Body of pancreas (tissue), 4 donors: ENCODE measurements around the gene IL36A. TPM values are rescaled to one million over a fixed set of nuclear protein-coding genes. Genes with fewer than 3 reads are reported as not detected.

Source experiments
- ATAC-seq: fragments of 150-250 bp; one replicate; pipeline ENCODE4 v1.9.1; 2016
- DNase-seq, 4 donors: peaks; one replicate each; pipeline ENCODE4 v3.0.0-alpha.2; 2019
- H3K27ac ChIP-seq, 4 donors: fragments of 200-600 bp; sonication (generic); 1 replicate in 3 of 4; 2 replicates in 1 of 4; pipeline versions ENCODE4 v1.5.1 to v1.6.1; 2016 to 2019; ENCODE audit warnings: mild to moderate bottlenecking in 1 of 4, mixed read lengths in 1 of 4, moderate library complexity in 1 of 4
- H3K27me3 ChIP-seq, 2 donors: fragments of 200-600 bp; sonication (generic); one replicate each; pipeline ENCODE4 v1.6.0; 2016; ENCODE audit warnings: mild to moderate bottlenecking in 1 of 2
- H3K36me3 ChIP-seq, 2 donors: fragments of 200-600 bp; sonication (generic); replicated peaks in 1 of 2; 2 replicates each; pipeline ENCODE4 v1.5.1; 2016; ENCODE audit warnings: low read depth in 2 of 2; ENCODE audit not compliant: insufficient read depth in 1 of 2
- H3K4me1 ChIP-seq: fragments of 200-600 bp; sonication (generic); one replicate; pipeline ENCODE4 v1.6.0; 2016
- H3K4me3 ChIP-seq, 2 donors: fragments of 200-600 bp; sonication (generic); 1 replicate in 1 of 2; 2 replicates in 1 of 2; pipeline ENCODE4 v1.5.1; 2016 to 2019
- H3K9me3 ChIP-seq, 3 donors: fragments of 200-600 bp; sonication (generic); 1 replicate in 2 of 3; 2 replicates in 1 of 3; pipeline ENCODE4 v1.5.1; 2016
- POLR2A ChIP-seq, 3 donors: fragments of 450-650 bp; IDR thresholded peaks; one replicate each; pipeline ENCODE4 v1.6.1; 2016; ENCODE audit warnings: antibody characterized with exemption in 3 of 3, mild to moderate bottlenecking in 2 of 3
- WGBS, 2 donors: methylation state at CpG; one replicate each; pipeline ENCODE4 v1.1.5; 2017; 5-methylcytosine and 5-hydroxymethylcytosine counted together
- intact Hi-C: fragments of 100-400 bp; cut with DNase I; formaldehyde crosslinking; loops from one replicate; pipeline ENCODE4 v1.15.1; 2023
- total RNA-seq, 2 donors: library from RNA; depleted of rRNA; stranded (reverse); fragments of >200 nt; gene quantifications; one replicate each; pipeline ENCODE4 v1.1.0, GENCODE V29; 2016
- TF ChIP-seq, protein P1 (sequence below), 7 experiments: fragments of 450-650 bp in 4 of 7; fragments of 200-600 bp in 3 of 7; sonication (generic) in 3 of 7; IDR thresholded peaks; one replicate each; pipeline ENCODE4 v1.5.1; 2016 to 2019; ENCODE audit warnings: antibody characterized with exemption in 7 of 7

IL36A gene, protein sequence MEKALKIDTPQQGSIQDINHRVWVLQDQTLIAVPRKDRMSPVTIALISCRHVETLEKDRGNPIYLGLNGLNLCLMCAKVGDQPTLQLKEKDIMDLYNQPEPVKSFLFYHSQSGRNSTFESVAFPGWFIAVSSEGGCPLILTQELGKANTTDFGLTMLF
- total RNA-seq: not detected

DNA sequence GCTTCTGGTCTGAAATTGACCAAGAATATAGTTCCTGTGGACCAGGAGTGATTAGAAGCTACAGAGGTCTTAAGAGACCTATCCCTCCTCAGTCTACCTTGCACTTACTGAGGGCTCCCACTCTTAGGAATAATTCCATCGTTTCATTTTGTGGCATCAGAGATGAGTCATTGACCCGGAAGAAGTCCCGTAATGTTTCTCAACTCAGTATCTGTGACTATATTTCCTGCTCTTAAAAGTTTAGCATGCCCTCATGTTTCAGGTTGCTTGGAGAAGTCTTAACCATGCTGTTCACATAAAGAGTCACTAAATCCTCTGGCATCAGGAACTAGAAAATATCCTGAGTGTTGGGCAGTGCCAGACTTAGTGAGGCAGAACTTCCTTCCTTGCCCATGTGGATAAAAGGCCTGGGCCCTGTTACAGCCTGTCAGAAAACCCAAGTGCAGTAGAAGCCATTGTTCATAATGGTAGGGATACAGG, at the start of gene IL36A:
IL36A (plus strand) TSS at position 430 of the 480 bp plus-strand sequence. CDS start 413 bp downstream, outside the sequence.
- Histone ChIP-seq H3K9me3 (no peaks in the 10 kb centered on the region), H3K4me1 (no peaks in the 10 kb centered on the region), H3K36me3 (no peaks in the 10 kb centered on the region), H3K27ac (no peak within 1 kb of the TSS), H3K27me3 (no peaks in the 10 kb centered on the region), H3K4me3 (no peak within 1 kb of the TSS)
- WGBS, 2 donors: 67 to 78% methylated on average over 3 of the region's 3 CpGs
- no peak for DNase-seq
- intact Hi-C loops: no loop called here
- ATAC-seq: no peak
- no peak for TF ChIP-seq POLR2A (IDR thresholded peaks at IDR 0.05)
- TF ChIP-seq, protein P1, sequence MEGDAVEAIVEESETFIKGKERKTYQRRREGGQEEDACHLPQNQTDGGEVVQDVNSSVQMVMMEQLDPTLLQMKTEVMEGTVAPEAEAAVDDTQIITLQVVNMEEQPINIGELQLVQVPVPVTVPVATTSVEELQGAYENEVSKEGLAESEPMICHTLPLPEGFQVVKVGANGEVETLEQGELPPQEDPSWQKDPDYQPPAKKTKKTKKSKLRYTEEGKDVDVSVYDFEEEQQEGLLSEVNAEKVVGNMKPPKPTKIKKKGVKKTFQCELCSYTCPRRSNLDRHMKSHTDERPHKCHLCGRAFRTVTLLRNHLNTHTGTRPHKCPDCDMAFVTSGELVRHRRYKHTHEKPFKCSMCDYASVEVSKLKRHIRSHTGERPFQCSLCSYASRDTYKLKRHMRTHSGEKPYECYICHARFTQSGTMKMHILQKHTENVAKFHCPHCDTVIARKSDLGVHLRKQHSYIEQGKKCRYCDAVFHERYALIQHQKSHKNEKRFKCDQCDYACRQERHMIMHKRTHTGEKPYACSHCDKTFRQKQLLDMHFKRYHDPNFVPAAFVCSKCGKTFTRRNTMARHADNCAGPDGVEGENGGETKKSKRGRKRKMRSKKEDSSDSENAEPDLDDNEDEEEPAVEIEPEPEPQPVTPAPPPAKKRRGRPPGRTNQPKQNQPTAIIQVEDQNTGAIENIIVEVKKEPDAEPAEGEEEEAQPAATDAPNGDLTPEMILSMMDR (IDR thresholded peaks at IDR 0.05): no peak

- intact Hi-C loops: loop anchor here (10.0 kb wide), 1 partner anchor 203 kb away; no protein-coding TSS in a partner anchor
- Histone ChIP-seq H3K4me1 (no peaks in the 10 kb centered on the region), H3K27me3 (no peaks in the 10 kb centered on the region), H3K27ac (no peak overlapping the region), H3K36me3 (no peaks in the 10 kb centered on the region), H3K4me3 (no peak overlapping the region), H3K9me3 (no peaks in the 10 kb centered on the region)
- DNase-seq (no peak), ATAC-seq (no peak)
- 91 to 94% methylated on average over 3 of the region's 3 CpGs for WGBS, 2 donors
- TF ChIP-seq, protein P1 (IDR thresholded peaks at IDR 0.05): no peak
- TF ChIP-seq POLR2A (IDR thresholded peaks at IDR 0.05): no peak
Observed at GRCh38 chr2:112957511-112957910, 47.7 kb upstream of the IL36A start.

DNA sequence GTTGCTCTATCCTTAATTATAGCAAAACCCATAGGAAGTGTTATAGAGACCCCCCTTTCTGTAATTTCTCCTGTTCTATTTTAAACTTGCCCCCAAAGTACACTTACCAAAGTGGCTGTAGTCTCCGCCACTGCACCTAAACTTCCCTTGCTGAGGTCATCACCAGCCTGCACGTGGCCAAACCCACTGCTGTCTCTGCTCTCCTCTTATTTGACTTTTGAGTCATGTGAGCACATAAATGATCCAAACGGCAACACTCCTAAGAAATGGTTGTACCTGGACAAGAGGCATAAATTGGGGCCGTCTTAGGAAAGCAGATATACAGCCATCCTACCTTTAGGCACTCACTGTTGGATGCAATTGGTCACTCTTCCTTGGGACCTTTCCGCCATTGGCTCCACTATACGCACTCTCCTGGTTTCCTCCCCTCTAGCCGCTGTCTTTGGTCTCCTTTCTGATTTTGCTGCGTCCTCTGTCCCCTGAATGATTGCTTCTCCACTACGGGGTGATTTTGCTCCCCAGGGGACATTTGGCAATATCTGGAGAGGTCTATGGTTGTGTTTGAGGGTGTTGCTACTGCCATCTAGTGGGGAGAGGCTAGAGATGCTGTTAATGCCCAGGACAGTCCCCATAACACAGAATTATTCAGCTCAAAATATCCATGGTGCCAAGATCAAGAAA, 46.7 kb upstream of the IL36A start:
- ATAC-seq (peak; percentile 74), DNase-seq (peak; percentile 21 to 45 (median 36))
- no peaks in the 10 kb centered on the region for H3K4me1 ChIP-seq
- TF ChIP-seq, protein P1 (IDR thresholded peaks at IDR 0.05): peak; percentile 55 to 79 (median 69)
- TF ChIP-seq POLR2A (IDR thresholded peaks at IDR 0.05): no peak
- intact Hi-C loops: loop anchor here (10.0 kb wide), 1 partner anchor 204 kb away; no protein-coding TSS in a partner anchor
- no peaks in the 10 kb centered on the region for H3K27me3 ChIP-seq
- 30 to 34% methylated on average over 9 of the region's 9 CpGs for WGBS, 2 donors
- no peak overlapping the region for H3K27ac ChIP-seq
- H3K36me3 ChIP-seq: no peaks in the 10 kb centered on the region
- no peak overlapping the region for H3K4me3 ChIP-seq
- H3K9me3 ChIP-seq: no peaks in the 10 kb centered on the region

GRCh38 chr2:112959109-112959812, 46.0 kb upstream of the IL36A start:
- ATAC-seq (no peak), DNase-seq (no peak)
- no peak overlapping the region for H3K27ac ChIP-seq
- intact Hi-C loops: loop anchor here (10.0 kb wide), 1 partner anchor 204 kb away; no protein-coding TSS in a partner anchor
- no peaks in the 10 kb centered on the region for H3K27me3 ChIP-seq
- 59 to 60% methylated on average over 14 of the region's 14 CpGs for WGBS, 2 donors
- H3K9me3 ChIP-seq: no peaks in the 10 kb centered on the region
- no peak for TF ChIP-seq POLR2A (IDR thresholded peaks at IDR 0.05)
- TF ChIP-seq, protein P1 (IDR thresholded peaks at IDR 0.05): peak in 1 of 7 experiments; percentile 1
- H3K4me1 ChIP-seq: no peaks in the 10 kb centered on the region
- H3K36me3 ChIP-seq: no peaks in the 10 kb centered on the region
- no peak overlapping the region for H3K4me3 ChIP-seq
